Effector memory CD8-positive, alpha-beta T cell (primary cell): ENCODE data around the gene USF1.

ENCODE experiments used
- ATAC-seq: fragments of 150-1000 bp; cut with Tn5 transposase; replicated peaks from 2 replicates; pipeline ENCODE4 v1.10.0; 2021; ENCODE audit warnings: mild to moderate bottlenecking, moderate library complexity
- DNase-seq, 3 experiments: peaks; one replicate each; pipeline ENCODE4 v3.0.0; 2021
- H3K27ac Mint-ChIP-seq, 2 donors: one replicate each; pipeline ENCODE4 v1.8.0; 2022; ENCODE audit warnings: mild to moderate bottlenecking in 2 of 2, mixed read lengths in 2 of 2, moderate library complexity in 2 of 2
- H3K27me3 Mint-ChIP-seq, 2 donors: one replicate each; pipeline ENCODE4 v1.8.0; 2022; ENCODE audit warnings: mixed read lengths in 2 of 2
- H3K36me3 Mint-ChIP-seq: one replicate; pipeline ENCODE4 v1.8.0; 2022; ENCODE audit warnings: mild to moderate bottlenecking, moderate library complexity, mixed read lengths; ENCODE audit not compliant: insufficient read depth
- H3K4me1 Mint-ChIP-seq, 2 donors: one replicate each; pipeline ENCODE4 v1.8.0; 2022; ENCODE audit warnings: low read depth in 2 of 2, mixed read lengths in 2 of 2
- H3K4me3 Mint-ChIP-seq, 2 donors: one replicate each; pipeline ENCODE4 v1.8.0; 2022; ENCODE audit warnings: mild to moderate bottlenecking in 2 of 2, mixed read lengths in 2 of 2, moderate library complexity in 2 of 2
- H3K9me3 Mint-ChIP-seq, 2 donors: one replicate each; pipeline ENCODE4 v1.8.0; 2022; ENCODE audit warnings: mixed read lengths in 2 of 2

Gene USF1

DNA sequence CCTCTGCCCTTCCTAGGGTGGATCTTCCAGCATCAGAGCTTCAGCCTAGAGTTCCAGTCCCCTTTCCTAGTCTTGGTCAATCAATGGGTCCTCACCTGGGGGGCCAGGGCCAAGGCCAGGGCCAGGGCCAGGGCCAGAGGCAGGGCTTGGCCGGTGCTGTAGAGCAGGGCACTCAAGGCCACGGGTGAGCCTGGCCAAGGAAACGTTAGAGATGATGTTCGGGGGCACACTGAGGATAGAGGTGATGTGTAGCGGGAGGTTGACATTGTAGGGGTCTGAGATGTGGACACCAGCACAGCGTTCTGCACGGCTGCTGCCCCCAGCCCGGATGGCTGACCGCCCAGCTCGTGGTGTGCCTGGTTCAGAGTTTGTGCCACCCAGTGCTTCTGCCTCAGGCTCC, 5.4 kb upstream of the USF1 start:
- Mint-ChIP-seq H3K4me3 (no peak overlapping the region), H3K27me3 (no peaks in the 10 kb centered on the region), H3K9me3 (no peaks in the 10 kb centered on the region), H3K27ac (peak overlapping the region; percentile 10 to 54), H3K4me1 (peaks cover 34 to 35% of the 10 kb centered on the region in 2 donors), H3K36me3 (peaks cover 86% of the 10 kb centered on the region)
- DNase-seq (no peak), ATAC-seq (no peak)

DNA sequence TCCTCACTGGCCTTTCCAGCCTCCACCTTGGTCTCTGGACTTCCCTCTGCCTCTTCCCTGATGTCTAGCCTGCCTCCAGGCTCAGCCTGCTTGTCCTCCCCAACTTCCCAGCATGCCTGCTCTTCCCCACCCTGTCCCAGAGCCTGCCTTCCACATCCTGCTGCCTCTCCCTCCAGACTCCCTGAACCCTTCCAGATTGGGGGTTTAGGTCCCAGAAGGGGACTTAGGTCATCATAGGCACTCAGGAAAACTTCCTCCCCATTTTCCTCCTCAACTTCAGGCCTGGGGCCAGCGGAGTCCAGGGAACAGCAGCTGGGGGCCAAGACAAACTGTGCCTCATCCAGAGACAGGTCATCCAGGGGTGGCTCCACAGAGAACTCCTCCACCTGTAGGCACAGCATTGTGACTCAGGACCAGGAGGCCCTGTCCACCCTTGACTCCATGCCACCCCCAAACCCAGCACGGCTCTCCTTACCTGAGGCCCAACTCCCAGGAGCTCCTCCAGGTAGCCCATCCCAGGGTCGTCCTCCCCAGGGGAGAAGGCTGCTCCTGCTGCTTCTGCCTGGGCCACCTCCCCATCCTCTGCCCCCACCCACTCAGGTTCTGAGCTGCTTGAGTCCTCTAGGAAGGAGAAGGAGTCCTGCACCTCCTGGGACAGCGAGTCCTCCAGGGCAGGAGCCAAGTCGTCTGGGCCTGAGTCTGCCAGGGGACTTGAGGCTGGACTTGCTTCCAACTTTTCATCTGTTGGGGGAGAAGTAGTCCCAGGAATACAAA, 3.4 kb upstream of the USF1 start:
- DNase-seq (no peak), ATAC-seq (no peak)
- H3K27me3 Mint-ChIP-seq: no peaks in the 10 kb centered on the region
- peaks cover 89% of the 10 kb centered on the region for H3K36me3 Mint-ChIP-seq
- H3K27ac Mint-ChIP-seq: peak overlapping the region; percentile 78 to 81
- H3K9me3 Mint-ChIP-seq: no peaks in the 10 kb centered on the region
- H3K4me1 Mint-ChIP-seq: peaks cover 42 to 45% of the 10 kb centered on the region in 2 donors
- peak overlapping the region in 1 of 2 donors; percentile 25 for H3K4me3 Mint-ChIP-seq

DNA sequence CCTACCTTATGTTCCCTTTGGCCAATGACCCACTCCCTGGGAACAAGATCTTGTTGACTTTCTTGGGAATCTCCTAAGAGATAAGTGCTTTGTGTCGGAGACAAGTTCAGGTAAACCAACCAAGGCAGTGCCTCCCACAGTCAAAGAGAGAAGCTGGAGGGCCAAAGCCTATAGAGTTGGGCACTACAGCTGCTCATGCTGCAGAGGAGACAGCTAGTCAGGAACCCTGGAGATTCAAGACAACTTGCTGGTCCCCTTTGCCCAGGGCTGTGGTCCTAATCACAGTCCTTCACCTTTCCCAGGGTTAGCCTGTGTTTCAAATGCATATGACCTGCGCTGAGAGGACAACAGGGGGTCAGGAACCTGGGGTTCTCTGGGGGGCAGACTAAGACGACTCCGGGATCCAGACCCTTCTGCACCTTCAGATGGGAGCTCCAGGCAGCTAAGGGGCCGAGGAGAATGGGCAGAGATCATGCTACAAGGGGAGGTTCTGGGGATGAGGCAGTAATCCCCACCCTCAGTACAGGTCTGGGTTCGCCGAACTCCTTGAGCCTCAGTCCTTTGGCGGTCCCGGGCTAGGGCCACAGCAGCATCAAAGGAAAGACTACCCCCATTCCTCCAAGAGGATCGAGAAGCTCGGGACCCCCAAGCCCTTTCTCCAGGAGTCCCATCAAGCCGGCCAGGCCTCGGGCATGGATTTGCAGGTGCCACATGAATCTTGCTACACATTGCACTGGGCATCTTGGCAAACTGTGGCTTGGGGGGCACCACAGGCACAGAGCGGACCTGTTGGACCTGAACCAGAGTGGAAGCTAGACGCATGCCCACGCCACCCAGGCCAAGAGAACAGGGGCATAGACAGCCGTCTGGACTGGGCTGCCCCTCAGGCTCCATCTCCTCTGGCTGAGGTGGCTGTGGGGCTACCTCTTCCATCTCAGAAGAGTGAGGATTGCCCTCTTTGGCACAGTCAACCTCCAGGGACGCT, 2.0 kb upstream of the USF1 start:
- H3K27me3 Mint-ChIP-seq: no peaks in the 10 kb centered on the region
- peak overlapping the region; percentile 97 to 98 for H3K27ac Mint-ChIP-seq
- H3K36me3 Mint-ChIP-seq: peaks cover 84% of the 10 kb centered on the region
- no peaks in the 10 kb centered on the region for H3K9me3 Mint-ChIP-seq
- H3K4me3 Mint-ChIP-seq: peak overlapping the region in 1 of 2 donors; percentile 17
- DNase-seq: no peak
- H3K4me1 Mint-ChIP-seq: peaks cover 39 to 46% of the 10 kb centered on the region in 2 donors
- no peak for ATAC-seq

DNA sequence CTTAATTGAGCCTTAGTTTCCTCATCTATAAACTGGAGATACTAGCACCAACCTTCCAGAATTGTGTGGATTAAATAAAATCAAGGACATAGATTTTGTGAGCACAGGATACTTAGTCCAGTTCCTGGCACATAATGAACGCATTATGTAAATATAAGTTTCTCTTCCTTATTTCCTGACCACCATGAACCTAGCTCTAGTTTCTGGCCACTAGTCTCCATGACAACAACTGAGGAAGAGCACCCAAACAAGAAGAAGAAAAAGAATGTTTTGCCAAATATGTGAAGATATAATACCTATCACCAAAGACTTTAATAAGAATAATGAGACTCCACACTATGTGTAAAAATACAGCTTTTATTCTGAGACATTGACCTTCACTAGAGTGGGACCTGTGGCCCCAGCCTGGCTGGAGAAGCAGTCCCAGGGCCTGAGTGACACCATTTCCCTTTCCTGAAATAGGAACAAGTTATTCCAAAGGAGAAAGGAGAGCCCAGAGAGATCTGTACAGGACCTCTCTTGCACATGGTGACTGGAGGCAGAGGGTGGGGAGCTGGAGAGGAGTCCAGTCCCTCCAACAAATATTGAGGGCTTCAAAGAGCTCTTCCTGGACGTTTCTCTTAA, 940 bp upstream of the USF1 start:
- no peak for DNase-seq
- Mint-ChIP-seq H3K36me3 (peaks cover 78% of the 10 kb centered on the region), H3K9me3 (no peaks in the 10 kb centered on the region), H3K4me1 (peaks cover 40 to 48% of the 10 kb centered on the region in 2 donors), H3K27me3 (no peaks in the 10 kb centered on the region), H3K27ac (peak overlapping the region; percentile 97 to 98), H3K4me3 (peak overlapping the region; percentile 91)
- ATAC-seq: no peak

DNA sequence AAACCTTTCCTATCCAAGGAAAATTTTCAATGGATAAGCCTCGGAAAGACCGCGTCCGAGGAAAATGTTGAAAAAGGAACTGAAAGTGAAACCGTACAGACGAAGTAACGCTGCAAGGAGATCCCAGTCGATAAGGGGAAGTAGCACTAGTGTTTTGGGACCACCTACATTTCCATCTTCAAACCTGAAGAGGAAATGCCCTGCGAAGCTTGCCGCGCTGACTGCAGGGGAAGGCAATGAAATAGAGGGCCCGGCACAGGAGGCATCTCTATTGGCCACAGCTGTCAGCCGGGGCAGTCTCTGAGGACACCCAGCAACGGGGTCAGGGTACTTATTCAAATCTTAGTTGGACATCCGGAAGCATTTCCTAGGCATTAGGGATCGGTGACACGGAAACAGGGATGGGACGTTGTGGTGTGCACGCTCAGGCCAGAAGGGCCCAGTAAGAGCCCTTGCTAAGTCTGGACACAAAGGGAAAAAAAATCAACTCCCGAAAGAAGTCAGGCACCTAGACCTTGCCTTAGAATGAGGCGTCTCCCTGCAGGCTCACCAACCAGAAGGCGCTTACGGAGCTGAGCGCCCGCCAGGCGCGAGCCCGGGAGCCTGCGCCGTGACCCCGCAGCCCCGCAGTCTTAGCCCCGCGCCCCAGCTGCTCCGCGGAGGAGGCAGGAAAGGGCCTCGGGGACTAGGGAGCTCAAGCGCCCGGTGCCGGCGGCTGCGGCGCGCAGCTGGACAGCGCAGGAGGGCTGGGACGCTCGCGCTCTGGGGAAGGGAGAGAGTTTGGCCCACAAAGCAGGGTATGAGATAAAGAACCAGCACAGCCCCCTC, 655 bp downstream of the USF1 start:
- H3K27me3 Mint-ChIP-seq: no peaks in the 10 kb centered on the region
- H3K4me1 Mint-ChIP-seq: peaks cover 44 to 52% of the 10 kb centered on the region in 2 donors
- ATAC-seq (peak; percentile 53), DNase-seq (peak; percentile 49 to 56 (median 56))
- peaks cover 78% of the 10 kb centered on the region for H3K36me3 Mint-ChIP-seq
- H3K4me3 Mint-ChIP-seq: peak overlapping the region; percentile 91
- no peaks in the 10 kb centered on the region for H3K9me3 Mint-ChIP-seq
- H3K27ac Mint-ChIP-seq: peak overlapping the region; percentile 97 to 98

DNA sequence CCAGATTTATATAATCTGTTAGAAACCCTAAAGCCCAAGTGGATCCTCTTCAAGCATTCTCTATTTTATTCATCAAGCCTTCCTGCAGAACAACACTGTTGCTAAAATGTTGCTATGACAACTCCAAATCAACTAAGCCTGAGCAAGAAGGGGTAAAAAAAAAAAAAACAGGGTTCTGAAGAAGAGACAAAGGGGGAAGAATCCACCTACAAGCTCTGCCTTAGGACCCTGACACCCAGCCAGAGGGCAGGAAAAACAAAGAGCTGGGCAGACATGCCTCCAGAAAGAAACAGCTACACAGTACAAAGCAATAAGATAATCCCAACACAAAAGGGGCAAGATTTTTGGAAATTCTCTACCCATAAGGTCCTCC, 1.3 kb downstream of the USF1 start:
- Mint-ChIP-seq H3K27me3 (no peaks in the 10 kb centered on the region), H3K27ac (peak overlapping the region; percentile 97 to 98), H3K4me3 (peak overlapping the region; percentile 91), H3K36me3 (peaks cover 78% of the 10 kb centered on the region), H3K9me3 (no peaks in the 10 kb centered on the region), H3K4me1 (peaks cover 46 to 52% of the 10 kb centered on the region in 2 donors)
- ATAC-seq (peak; percentile 12), DNase-seq (no peak)

DNA sequence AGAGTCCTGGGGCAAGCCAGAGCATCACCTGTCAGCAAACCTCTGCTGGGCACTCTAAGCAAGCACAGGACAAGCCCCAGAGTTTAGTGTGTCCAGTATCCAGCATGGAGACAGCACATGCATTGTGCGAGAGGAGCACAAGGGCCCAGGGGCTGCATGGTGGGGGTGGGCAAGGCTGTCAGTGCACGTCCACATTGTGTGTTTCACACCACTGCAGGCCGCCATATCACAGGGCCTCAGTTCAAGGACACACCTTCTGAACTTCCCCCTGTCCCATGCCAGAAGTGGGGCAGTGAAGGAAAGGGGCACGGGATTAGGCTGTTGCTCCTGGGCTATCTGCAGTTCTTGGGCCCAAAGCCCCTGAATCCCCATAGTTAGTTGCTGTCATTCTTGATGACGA, 6.2 kb downstream of the USF1 start:
- Mint-ChIP-seq H3K27ac (peak overlapping the region; percentile 92 to 94), H3K27me3 (no peaks in the 10 kb centered on the region), H3K4me1 (peaks cover 36 to 37% of the 10 kb centered on the region in 2 donors), H3K36me3 (peaks cover 55% of the 10 kb centered on the region), H3K4me3 (peak overlapping the region; percentile 86 to 87), H3K9me3 (no peaks in the 10 kb centered on the region)
- ATAC-seq: no peak
- DNase-seq: no peak

DNA sequence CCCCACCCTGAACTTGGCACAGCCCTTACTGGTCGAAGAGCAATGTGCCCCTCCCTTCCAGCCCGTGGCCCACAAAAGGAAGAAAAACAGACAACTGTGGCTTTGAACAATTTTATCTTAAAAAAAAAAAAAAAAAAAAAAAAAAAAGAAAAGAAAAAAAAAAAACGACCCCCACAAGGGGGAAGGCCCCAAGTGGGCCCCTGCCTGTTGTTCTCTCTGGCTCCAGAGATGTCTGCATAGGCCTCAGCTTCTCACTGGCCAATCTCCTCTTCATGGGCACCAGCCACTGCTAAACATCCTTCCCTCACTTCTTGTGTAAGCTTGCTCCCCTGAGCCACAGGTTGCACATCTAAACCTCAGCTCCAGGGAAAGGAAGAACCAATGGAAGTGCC, 6.6 kb downstream of the USF1 start:
- H3K9me3 Mint-ChIP-seq: no peaks in the 10 kb centered on the region
- ATAC-seq: no peak
- no peak for DNase-seq
- peak overlapping the region; percentile 92 to 94 for H3K27ac Mint-ChIP-seq
- no peaks in the 10 kb centered on the region for H3K27me3 Mint-ChIP-seq
- peaks cover 32 to 33% of the 10 kb centered on the region in 2 donors for H3K4me1 Mint-ChIP-seq
- peaks cover 51% of the 10 kb centered on the region for H3K36me3 Mint-ChIP-seq
- peak overlapping the region; percentile 86 to 87 for H3K4me3 Mint-ChIP-seq

DNA sequence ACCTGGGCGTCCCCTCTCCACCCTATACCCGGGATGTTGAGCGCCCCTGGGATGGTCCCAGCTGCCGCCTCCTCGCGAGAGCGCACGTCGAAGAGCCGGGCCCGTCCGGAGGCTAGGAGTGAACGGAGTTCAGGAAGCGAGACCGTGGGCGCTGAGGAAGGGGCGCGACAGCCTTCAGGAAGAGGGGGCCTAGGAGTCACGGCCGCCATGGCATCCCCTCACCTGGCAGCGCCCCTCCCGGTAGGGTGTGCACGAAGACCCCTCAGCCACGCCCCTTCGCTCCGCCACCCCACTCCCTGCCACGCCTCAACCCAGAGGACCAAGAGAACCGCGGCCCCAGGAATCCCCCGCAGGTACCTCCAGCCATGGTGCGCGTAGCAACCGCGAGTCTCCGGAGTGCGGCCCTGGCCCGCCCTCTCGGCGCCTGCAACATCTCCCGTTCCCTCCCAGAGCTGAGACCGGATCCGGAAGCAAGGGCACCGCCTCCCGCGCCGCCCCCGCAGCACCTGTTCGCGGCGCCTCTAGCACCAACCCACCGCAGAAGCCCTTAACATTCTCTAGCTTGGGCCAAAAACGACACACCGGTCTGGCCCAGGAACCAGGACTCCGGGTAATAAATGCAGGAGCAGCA, 7.1 kb downstream of the USF1 start, which contains the start of gene TSTD1:
TSS of gene TSTD1 (minus strand) at position 442 of the 631 bp plus-strand sequence. CDS start at position 367, 75 bp downstream.
- Mint-ChIP-seq H3K4me3 (peak within 1 kb of the TSS; percentile 86 to 87), H3K9me3 (no peaks in the 10 kb centered on the region), H3K4me1 (peaks cover 30 to 32% of the 10 kb centered on the region in 2 donors), H3K27ac (peak within 1 kb of the TSS; percentile 92 to 94), H3K36me3 (peaks cover 47% of the 10 kb centered on the region), H3K27me3 (no peaks in the 10 kb centered on the region)
- ATAC-seq (peak; percentile 91), DNase-seq (peak; percentile 81 to 85 (median 84))

DNA sequence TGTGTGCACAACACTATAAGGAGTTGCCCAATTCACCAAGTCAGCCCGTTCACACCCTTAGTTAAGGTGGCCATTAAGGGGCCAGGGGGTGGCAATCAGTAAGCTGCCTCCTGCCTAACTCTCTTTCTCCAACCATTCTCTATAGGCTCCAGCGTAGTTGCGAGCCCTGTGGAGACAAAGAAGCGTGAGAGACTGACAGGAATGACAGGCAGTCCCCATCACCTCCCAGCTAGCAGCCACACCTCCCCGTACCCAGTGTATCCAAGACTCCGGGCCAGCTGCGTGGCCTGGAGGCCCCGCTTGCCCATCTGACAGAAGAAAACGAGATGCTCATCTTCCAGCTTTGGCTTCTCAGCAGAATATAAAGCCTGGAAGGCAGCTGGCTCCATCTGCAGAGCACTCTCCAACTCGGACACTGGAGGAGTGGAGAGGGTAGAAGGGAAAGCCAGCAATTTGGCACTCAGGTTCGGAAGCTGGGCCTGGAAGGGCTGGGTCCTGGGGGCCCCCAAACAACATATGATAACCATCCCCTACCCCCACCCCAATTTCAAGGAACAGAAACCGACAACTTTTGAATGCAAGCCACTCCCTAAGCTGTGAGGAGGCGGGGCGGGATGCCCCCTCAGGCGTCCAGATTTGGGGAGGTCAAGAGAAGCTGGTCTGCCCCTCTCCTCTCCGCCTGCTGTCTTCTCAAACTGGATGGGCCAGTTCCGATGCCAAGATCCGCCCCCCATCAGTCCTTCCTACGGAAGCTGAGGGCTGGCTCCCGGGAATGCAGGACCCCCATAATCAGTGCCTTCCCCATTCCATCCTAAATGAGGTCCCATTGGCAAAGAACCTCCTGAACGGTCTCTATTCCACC, 7.9 kb downstream of the USF1 start:
- ATAC-seq (no peak), DNase-seq (no peak)
- peaks cover 27 to 32% of the 10 kb centered on the region in 2 donors for H3K4me1 Mint-ChIP-seq
- peak overlapping the region; percentile 86 to 87 for H3K4me3 Mint-ChIP-seq
- H3K27ac Mint-ChIP-seq: peak overlapping the region; percentile 92 to 94
- H3K27me3 Mint-ChIP-seq: no peaks in the 10 kb centered on the region
- H3K36me3 Mint-ChIP-seq: peaks cover 43% of the 10 kb centered on the region
- no peaks in the 10 kb centered on the region for H3K9me3 Mint-ChIP-seq

DNA sequence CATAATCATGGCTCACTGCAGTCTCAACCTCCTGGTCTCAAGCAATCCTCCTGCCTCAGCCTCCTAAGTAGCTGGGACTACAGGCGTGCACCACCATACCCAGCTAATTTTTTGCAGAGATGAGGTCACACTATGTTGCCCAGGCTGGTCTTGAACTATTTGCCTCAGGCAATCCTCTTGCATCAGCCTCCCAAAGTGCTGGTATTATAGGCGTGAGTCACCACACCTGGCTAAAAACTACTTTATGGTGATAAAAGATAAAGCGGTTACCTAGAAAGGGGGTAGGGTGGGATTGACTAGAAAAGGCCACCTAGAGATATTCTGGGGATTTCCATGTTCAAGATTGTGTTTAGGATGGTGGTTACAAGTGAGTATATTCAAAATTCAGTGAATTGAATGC, 12.0 kb downstream of the USF1 start:
- ATAC-seq (no peak), DNase-seq (no peak)
- Mint-ChIP-seq H3K4me3 (no peak overlapping the region), H3K36me3 (peaks cover 12% of the 10 kb centered on the region), H3K27ac (no peak overlapping the region), H3K4me1 (peaks cover 12 to 17% of the 10 kb centered on the region in 2 donors), H3K9me3 (no peaks in the 10 kb centered on the region), H3K27me3 (no peaks in the 10 kb centered on the region)
